ENCODE results near the gene IMPDH1.
A peak's percentile ranks its signal among the peaks of the same experiment; 100 is the strongest.

Gene IMPDH1

DNA sequence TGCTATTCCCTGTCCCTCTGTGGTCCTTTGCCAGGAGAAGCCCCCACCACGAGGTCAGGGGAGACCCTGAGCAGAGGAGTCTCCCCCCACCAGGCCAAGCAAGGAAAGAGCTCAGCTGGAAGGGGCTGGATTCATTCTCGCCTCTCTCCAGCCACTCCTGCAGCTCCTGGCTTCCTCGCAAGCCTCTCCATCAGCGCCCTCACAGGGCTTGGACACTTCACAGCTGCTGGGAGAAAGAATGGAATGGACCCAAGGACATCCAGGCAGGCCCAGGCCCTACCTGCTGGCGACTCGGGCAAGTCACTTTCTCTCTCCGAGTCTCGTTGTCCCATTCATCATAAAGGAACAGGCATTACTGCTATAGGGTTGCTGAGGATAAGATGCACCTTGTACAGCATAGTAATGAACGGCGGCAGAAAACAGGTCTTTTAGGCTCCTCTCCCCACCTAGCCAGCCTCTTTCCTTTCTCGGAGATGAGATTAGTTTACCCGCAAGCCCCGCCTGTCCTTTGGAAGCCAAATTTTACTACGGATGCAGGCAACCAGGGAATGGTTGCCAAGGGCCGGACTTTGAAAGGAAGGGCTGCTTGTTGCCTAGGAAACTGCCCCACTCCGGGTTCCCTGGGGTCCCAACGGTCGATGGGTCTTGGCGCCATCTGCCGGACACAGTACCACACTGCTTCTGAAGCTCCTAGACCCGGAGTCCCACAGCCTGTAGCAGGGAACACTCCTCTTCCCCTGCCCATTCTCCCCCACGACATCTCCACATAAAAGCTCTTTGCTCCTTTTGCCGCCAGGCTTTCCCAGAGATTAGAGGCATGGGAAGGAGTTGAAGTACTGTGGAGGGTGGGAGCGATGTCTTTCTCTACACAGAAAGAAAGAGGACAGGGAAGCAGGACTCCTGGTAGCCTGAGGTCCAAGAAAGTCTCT is 22.3 kb downstream of the IMPDH1 start:
- Mint-ChIP-seq H3K27me3 (no peaks in the 10 kb centered on the region), H3K36me3 (ENCODE audit: insufficient read depth) (peaks cover 3% of the 10 kb centered on the region), H3K27ac (ENCODE audit: low read depth) (no peak overlapping the region), H3K9me3 (no peaks in the 10 kb centered on the region), H3K4me1 (no peaks in the 10 kb centered on the region), H3K4me3 (no peak overlapping the region)
- DNase-seq (ENCODE audit: low spot score in 2 of 2): peak; percentile 38 to 54
- peak; percentile 63 for ATAC-seq (replicated peaks; ENCODE audit: extremely low read depth, poor library complexity, severe bottlenecking)

GRCh38 chr7:128385988-128386925 is 23.5 kb downstream of the IMPDH1 start:
- no peaks in the 10 kb centered on the region for H3K9me3 Mint-ChIP-seq
- H3K4me1 Mint-ChIP-seq: no peaks in the 10 kb centered on the region
- DNase-seq (ENCODE audit: low spot score in 2 of 2): no peak
- H3K4me3 Mint-ChIP-seq: no peak overlapping the region
- H3K27me3 Mint-ChIP-seq: no peaks in the 10 kb centered on the region
- no peaks in the 10 kb centered on the region for H3K36me3 Mint-ChIP-seq (ENCODE audit: insufficient read depth)
- ATAC-seq (replicated peaks; ENCODE audit: extremely low read depth, poor library complexity, severe bottlenecking): no peak
- H3K27ac Mint-ChIP-seq (ENCODE audit: low read depth): no peak overlapping the region

GRCh38 chr7:128384726-128385125 is 25.1 kb downstream of the IMPDH1 start:
- Mint-ChIP-seq H3K27me3 (no peaks in the 10 kb centered on the region), H3K36me3 (ENCODE audit: insufficient read depth) (no peaks in the 10 kb centered on the region), H3K27ac (ENCODE audit: low read depth) (no peak overlapping the region), H3K4me3 (no peak overlapping the region), H3K4me1 (no peaks in the 10 kb centered on the region), H3K9me3 (no peaks in the 10 kb centered on the region)
- ATAC-seq (replicated peaks; ENCODE audit: extremely low read depth, poor library complexity, severe bottlenecking): no peak
- DNase-seq (ENCODE audit: low spot score in 2 of 2): no peak

- Mint-ChIP-seq H3K27ac (ENCODE audit: low read depth) (no peak overlapping the region), H3K36me3 (ENCODE audit: insufficient read depth) (no peaks in the 10 kb centered on the region), H3K27me3 (no peaks in the 10 kb centered on the region), H3K9me3 (no peaks in the 10 kb centered on the region), H3K4me3 (no peak overlapping the region), H3K4me1 (no peaks in the 10 kb centered on the region)
- DNase-seq (ENCODE audit: low spot score in 2 of 2) (no peak), ATAC-seq (replicated peaks; ENCODE audit: extremely low read depth, poor library complexity, severe bottlenecking) (no peak)
These were observed 26.0 kb downstream of the IMPDH1 start for GRCh38 chr7:128383776-128384175.

- H3K27ac Mint-ChIP-seq (ENCODE audit: low read depth): no peak overlapping the region
- no peaks in the 10 kb centered on the region for H3K36me3 Mint-ChIP-seq (ENCODE audit: insufficient read depth)
- no peaks in the 10 kb centered on the region for H3K4me1 Mint-ChIP-seq
- no peaks in the 10 kb centered on the region for H3K27me3 Mint-ChIP-seq
- no peak for ATAC-seq (replicated peaks; ENCODE audit: extremely low read depth, poor library complexity, severe bottlenecking)
- no peak overlapping the region for H3K4me3 Mint-ChIP-seq
- no peak for DNase-seq (ENCODE audit: low spot score in 2 of 2)
- H3K9me3 Mint-ChIP-seq: no peaks in the 10 kb centered on the region
These were observed 28.5 kb downstream of the IMPDH1 start for GRCh38 chr7:128381161-128381821.

DNA sequence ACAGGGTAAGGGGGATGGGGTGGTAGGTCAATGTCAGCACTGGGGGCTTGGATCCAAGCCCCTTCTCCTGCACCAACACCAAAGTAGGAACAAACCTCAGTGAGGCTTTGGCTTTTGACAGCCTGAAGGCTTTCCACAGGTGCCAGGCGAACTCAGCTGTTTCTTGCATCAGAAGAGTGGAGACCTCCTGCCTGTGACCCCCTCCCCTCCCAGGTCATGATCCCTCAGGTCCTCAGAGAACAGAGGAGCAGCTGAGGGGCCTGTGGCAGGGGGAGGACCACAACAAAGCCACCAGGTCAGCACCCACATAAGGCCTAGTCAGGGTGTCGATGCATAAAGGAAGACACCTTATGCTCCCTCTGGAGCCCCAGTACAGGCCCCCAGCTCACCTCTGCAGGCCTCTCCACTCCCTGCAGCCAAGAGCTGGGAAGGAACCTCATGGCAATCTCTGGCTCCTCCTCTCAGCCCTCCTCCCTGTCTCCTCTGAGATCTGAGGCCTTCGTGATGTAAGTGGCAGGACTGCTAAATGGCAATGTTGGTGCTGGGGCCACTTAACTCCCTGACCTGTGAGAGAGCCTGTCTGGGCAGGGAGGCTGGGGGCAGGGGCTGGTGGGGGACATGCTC is 29.2 kb downstream of the IMPDH1 start:
- ATAC-seq (replicated peaks; ENCODE audit: extremely low read depth, poor library complexity, severe bottlenecking) (no peak), DNase-seq (ENCODE audit: low spot score in 2 of 2) (no peak)
- Mint-ChIP-seq H3K9me3 (no peaks in the 10 kb centered on the region), H3K27ac (ENCODE audit: low read depth) (no peak overlapping the region), H3K36me3 (ENCODE audit: insufficient read depth) (no peaks in the 10 kb centered on the region), H3K4me3 (no peak overlapping the region), H3K27me3 (no peaks in the 10 kb centered on the region), H3K4me1 (no peaks in the 10 kb centered on the region)

DNA sequence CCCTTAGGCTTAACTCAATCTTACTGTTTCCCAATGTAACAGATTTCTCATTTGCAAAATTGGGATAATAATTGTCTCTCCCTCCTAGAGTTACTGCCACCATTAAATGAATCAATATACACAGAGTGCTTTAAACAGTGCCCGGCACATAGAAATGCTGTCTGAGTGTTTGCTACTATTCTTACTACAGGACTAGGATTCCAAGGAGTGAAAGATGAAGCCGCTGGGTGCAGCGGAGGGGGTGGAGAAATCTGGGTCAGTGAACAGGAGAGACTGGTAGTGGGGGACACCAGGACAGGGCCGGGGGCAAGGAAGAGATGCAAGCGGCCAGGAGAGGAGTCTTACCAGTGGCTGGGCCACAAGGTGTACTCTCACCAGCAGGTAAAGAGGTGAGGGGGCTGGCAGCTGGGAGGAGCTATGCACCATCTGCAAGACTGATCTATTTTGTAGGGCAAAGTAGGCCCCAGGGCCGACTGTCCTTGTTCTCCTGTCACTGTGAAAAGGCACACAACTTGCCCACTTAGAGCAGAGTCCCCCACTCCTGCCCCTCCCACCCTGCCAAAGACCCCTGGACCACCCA is 29.8 kb downstream of the IMPDH1 start:
- ATAC-seq (replicated peaks; ENCODE audit: extremely low read depth, poor library complexity, severe bottlenecking): no peak
- no peak for DNase-seq (ENCODE audit: low spot score in 2 of 2)
- Mint-ChIP-seq H3K4me1 (no peaks in the 10 kb centered on the region), H3K36me3 (ENCODE audit: insufficient read depth) (no peaks in the 10 kb centered on the region), H3K4me3 (no peak overlapping the region), H3K27ac (ENCODE audit: low read depth) (no peak overlapping the region), H3K27me3 (no peaks in the 10 kb centered on the region), H3K9me3 (no peaks in the 10 kb centered on the region)

DNA sequence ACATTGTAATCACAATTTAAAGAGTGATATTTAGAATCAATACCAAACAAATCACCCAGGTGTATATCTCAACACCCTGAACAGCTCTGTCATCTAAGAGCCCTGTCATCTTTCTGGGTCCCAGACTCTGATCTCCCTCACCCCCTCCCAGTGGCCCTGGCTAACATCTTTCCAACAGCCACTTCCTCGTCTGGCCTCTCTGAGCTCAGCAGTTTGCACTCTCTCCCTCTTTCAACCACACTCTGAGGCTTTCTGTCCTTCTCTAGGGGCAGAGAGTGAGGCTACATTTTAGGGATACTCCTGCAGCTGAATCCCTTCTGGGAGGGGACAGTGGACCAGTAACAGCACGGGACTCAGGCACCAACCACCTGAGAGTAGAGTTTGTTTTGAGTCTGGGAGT is 31.1 kb downstream of the IMPDH1 start:
- no peaks in the 10 kb centered on the region for H3K4me1 Mint-ChIP-seq
- H3K9me3 Mint-ChIP-seq: no peaks in the 10 kb centered on the region
- peaks cover 12% of the 10 kb centered on the region for H3K27me3 Mint-ChIP-seq
- H3K27ac Mint-ChIP-seq (ENCODE audit: low read depth): no peak overlapping the region
- ATAC-seq (replicated peaks; ENCODE audit: extremely low read depth, poor library complexity, severe bottlenecking) (no peak), DNase-seq (ENCODE audit: low spot score in 2 of 2) (no peak)
- H3K4me3 Mint-ChIP-seq: no peak overlapping the region
- no peaks in the 10 kb centered on the region for H3K36me3 Mint-ChIP-seq (ENCODE audit: insufficient read depth)

GRCh38 chr7:128376077-128376476 is 33.7 kb downstream of the IMPDH1 start:
- Mint-ChIP-seq H3K4me3 (no peak overlapping the region), H3K9me3 (no peaks in the 10 kb centered on the region), H3K27me3 (peaks cover 20% of the 10 kb centered on the region), H3K36me3 (ENCODE audit: insufficient read depth) (no peaks in the 10 kb centered on the region), H3K4me1 (no peaks in the 10 kb centered on the region), H3K27ac (ENCODE audit: low read depth) (no peak overlapping the region)
- ATAC-seq (replicated peaks; ENCODE audit: extremely low read depth, poor library complexity, severe bottlenecking) (no peak), DNase-seq (ENCODE audit: low spot score in 2 of 2) (no peak)

DNA sequence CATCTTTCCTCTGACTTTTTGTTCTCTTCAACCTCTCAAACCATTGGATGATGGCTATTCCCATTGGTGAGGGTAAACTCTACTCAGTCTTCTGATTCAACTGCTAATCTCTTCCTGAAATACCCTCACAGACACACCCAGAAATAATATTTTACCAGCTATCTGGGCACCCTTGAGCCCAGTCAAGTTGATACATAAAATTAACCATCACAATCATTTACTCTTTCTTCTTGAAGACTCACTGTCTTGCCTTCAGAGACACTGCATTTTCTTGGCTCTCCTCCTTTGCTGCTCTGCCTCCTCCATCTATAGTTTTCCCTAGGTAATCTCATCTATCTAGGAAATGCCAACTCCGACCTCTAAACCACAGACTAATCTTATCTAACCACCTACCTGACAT is 35.7 kb downstream of the IMPDH1 start:
- no peak for DNase-seq (ENCODE audit: low spot score in 2 of 2)
- Mint-ChIP-seq H3K9me3 (no peaks in the 10 kb centered on the region), H3K27ac (ENCODE audit: low read depth) (no peak overlapping the region), H3K36me3 (ENCODE audit: insufficient read depth) (no peaks in the 10 kb centered on the region), H3K27me3 (peaks cover 27% of the 10 kb centered on the region), H3K4me3 (no peak overlapping the region), H3K4me1 (no peaks in the 10 kb centered on the region)
- ATAC-seq (replicated peaks; ENCODE audit: extremely low read depth, poor library complexity, severe bottlenecking): no peak

DNA sequence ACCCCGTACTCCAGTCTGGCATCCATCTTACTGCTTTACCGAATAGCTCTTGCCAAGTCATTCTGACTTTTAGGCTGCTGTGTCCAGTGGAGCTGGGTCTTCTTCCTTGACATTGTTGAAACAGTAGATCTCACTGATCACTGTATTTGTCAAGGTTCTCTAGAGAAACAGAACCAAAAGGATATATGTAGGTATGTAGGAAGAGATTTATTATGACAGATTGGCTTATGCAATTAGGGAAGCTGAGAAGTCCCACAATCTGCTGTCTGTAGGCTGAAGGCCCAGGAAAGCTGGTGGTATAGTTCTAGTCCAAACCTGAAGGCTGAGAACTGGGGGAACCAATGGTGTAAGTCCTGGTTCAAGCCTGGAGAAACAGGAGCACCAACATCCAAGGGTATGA is 36.2 kb downstream of the IMPDH1 start:
- DNase-seq (ENCODE audit: low spot score in 2 of 2) (no peak), ATAC-seq (replicated peaks; ENCODE audit: extremely low read depth, poor library complexity, severe bottlenecking) (no peak)
- no peaks in the 10 kb centered on the region for H3K4me1 Mint-ChIP-seq
- no peak overlapping the region for H3K27ac Mint-ChIP-seq (ENCODE audit: low read depth)
- peaks cover 27% of the 10 kb centered on the region for H3K27me3 Mint-ChIP-seq
- H3K36me3 Mint-ChIP-seq (ENCODE audit: insufficient read depth): no peaks in the 10 kb centered on the region
- H3K4me3 Mint-ChIP-seq: no peak overlapping the region
- no peaks in the 10 kb centered on the region for H3K9me3 Mint-ChIP-seq

- Mint-ChIP-seq H3K4me3 (no peak overlapping the region), H3K4me1 (no peaks in the 10 kb centered on the region), H3K27ac (ENCODE audit: low read depth) (no peak overlapping the region), H3K27me3 (peaks cover 50% of the 10 kb centered on the region), H3K36me3 (ENCODE audit: insufficient read depth) (no peaks in the 10 kb centered on the region), H3K9me3 (no peaks in the 10 kb centered on the region)
- ATAC-seq (replicated peaks; ENCODE audit: extremely low read depth, poor library complexity, severe bottlenecking) (no peak), DNase-seq (ENCODE audit: low spot score in 2 of 2) (no peak)
These were observed 39.3 kb downstream of the IMPDH1 start for GRCh38 chr7:128370491-128370890.
